Ureter (tissue), 1 donor: Measurements from ENCODE around the gene APCDD1L. TPM values are rescaled to one million over a fixed set of nuclear protein-coding genes. Genes with fewer than 3 reads are reported as not detected.

Experiments
- DNase-seq: peaks from one replicate; pipeline ENCODE4 v3.0.0-alpha.2; 2020; ENCODE audit warnings: low spot score
- total RNA-seq: library from RNA; stranded (reverse); gene quantifications from one replicate; pipeline ENCODE4 v1.2.4, GENCODE V29; 2023
- donor health status: DM: yes; HTN: yes; CAD: no.

The APCDD1L gene
- total RNA-seq, 1 donor from 2014 or later = 2.3 TPM

DNA sequence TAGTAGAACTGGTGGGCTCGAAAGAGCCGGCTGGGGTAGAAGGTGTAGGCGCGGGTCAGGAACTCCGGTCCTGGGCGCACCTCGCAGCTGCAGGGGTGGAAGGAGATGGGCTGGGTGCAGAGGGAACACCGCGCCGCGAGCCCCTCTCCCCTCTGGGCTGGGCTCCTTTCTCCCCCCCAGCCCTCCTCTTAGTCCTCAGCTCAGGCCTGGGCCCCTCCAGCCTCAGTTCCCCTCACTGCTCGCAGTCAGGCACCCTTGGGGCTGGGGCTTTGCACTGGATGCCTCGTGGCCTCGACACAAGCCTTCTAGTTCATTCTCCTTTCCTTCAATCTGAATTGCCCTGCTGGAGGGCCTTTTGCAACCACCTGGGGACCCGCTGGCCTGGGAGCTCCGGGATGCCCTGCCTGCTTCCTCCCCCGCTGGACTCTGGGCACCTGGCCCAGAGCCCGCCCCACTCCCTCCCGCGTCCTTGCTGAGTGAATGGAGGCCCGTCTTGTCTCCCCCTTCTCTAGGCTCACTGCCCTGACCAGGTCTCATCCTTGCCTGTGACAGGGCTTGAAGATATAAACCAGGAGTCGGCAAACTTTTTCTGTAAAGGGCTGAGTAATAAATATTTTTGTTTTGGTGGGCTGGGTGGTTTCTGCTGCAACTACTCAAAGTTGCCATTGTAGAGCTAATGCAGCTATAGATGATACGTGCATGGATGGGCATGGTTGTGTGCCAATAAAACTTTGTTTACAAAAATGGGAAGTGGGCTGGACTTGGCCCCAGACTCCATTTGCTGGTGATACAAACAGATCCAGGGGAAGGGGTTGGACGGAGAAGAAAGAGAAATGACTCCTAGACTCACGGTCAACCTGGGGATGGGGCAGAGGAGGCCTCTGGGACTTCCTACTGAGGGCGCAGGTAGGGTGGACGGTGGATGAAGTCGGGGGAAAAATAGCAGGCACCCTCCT lies 47.3 kb downstream of the APCDD1L start:
- DNase-seq = no peak

DNA sequence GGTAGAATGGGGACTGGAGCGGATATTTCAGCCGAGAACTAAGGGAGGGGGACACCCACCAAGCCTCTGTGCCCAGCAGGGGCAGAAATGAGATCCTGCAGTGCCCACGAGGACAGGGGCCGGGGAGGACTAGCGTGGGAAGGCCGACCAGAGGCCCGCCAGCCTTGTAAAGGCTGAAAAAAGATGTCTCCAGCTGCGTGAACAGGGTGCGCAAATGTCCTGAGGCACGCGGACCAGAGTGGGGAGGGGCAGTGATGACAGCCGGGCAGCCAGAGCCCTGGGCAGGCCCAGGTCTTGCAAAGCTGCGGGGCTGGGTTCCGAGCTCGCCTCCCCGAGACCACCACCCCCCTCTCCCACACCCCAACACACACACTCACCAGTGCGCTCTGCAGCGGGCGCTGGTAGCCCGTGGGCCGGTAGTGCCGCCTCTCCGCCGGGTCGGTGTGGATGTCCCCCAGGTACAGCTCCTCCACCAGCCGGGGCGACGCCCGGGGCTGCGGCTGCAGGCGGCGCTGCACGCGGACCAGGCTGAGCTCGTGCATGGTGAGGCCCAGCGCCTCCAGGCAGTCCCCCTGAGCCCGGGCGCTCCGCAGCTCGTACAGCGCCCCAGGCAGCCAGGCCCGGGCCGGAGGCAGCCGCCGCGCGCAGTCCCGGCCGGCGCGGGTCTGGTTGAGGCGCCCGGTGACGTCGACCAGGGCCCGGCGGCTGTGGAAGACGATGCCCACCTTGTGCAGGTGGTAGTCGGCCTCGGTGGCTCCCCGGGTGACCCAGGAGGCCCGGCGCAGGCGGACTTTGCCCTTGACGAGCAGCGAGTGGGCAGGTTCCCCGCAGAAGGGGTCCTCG lies 48.2 kb downstream of the APCDD1L start:
- no peak for DNase-seq

DNA sequence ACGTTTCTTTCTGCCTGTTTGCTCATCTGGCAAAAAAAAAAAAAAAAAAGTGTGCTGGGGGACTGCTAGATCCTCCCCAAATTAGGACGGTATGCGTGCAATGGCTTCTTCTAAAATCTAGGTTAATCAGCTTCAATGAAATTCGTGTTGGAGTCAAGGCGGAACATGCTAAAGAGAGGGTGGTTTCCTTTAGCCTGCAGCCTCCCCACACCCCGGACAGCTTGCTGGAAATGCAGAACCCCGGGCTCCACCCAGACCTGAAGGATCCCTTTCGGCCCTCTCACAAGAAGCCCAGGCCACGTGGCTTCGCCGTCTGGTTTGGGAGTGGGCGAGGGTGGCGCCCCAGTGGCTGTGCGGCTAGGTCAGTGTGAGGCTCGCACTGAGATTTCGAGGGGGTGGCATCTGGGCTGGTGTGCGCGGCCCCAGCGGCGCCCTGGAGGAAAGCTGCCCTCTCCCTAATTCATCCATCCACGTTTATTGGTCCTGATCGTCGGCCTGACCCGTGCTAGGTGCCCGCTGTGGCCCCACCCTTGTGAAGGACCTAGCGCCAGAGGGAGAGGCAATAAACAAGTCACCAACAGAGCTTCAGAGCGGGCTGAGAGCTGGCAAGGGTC lies 49.0 kb downstream of the APCDD1L start:
- DNase-seq = no peak

DNA sequence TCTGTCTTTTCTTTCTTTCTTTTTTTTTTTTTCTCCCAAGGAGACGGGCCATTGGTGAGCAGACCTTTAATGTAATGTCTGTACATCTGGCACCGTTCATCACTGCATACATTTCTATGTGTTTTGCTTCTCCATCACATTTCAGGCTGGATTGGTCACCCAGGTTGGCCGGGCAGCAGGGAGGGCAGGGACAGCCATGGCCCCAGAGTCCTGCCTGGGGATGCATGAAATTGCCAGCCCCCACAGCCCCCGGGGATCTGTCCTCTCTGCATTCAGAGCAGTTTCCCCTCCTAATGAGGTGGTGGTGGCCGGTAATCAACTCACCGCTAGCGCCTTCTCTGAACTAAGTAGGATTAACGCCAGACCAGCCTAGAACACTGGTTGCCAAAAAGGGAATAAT lies 50.4 kb downstream of the APCDD1L start:
- no peak for DNase-seq

DNA sequence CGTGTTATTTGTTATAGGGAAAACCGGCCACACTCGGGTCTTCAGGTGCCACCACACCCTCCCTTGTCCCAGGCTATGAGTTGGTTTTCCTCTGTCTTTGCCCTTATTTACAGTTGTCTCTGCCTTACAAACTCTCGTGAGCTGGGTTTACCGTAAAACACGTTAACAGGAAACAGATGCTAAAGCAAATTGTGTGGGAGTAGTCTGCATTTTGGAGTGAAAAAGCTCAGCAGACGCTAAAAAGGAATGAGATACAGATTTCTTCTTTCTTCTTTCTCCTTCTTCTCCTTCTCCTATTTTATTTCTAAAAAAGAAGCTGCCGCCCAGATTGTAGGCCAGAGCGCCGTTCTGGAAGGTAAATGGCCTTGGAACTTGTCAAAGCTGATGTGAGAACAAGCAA lies 51.9 kb downstream of the APCDD1L start:
- DNase-seq = no peak

DNA sequence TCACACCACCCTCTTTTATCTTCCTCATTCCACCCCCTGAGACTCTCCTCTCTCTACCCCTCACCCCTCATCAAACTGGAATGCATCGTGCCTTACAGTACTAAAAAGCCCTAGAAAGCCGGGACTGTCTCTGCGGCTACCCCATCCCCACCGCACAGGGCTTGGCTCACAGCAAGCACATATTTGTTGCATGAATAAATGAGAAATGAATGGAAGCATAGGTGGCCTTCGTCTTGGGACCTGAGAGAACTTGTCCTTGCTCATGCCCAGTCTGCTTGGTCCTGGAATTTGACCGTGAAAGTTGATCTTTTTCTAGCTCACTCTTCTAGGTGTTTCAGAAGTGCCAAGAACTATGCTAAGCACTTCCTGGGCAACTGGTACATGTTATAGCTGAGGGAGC lies 53.3 kb downstream of the APCDD1L start:
- DNase-seq = no peak

DNA sequence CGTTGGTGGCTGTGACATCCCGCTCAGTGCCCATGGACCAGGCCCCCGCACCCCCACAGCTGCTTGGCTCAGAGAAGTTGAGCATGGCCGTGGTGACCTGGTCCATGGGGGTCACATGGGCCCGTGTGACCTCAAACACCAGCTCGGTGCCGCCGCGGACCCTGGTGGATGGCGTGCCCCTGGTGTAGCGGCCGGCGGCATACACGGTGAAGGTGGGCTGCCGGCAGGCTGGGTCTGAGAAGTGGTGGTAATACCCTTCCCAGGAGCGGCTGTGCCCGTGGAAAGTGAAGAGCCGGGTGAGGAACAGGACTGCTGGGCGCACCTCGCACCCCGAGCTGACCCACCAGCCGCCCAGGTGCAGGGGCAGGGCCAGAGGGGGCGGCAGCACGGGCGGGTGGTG lies 54.1 kb downstream of the APCDD1L start:
- DNase-seq = no peak

DNA sequence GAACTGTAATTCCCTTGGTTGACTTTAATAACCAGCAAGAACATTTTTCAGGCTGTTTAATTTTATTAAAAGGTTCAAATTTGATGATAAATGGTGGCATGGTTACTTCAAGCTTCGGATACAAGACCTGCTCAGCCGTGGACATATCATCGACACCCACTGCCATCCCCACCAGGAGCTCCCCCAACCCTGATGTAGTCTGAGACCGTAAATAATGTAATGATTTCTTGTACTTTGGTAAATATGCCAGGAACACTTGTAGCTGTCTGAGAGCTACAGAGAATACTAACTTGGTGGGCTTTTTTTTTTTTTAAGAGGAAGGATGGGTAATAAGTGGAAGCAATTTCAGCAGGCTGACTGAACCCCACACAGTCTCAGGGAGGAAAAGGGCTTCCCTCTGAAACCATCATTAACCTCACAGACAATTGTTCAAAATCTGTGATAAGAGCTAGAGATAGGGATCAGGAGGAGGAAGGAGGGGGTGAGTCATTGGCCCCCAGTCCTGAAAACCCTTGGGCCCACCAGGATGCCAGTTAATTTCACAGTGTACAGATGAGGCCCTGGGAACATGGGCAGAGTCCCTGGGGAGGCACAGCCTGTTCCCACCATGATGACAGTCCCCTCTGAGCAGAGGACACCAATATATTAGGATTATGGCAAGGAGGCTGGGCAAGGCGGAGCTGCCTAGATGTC lies 56.0 kb downstream of the APCDD1L start:
- no peak for DNase-seq

DNA sequence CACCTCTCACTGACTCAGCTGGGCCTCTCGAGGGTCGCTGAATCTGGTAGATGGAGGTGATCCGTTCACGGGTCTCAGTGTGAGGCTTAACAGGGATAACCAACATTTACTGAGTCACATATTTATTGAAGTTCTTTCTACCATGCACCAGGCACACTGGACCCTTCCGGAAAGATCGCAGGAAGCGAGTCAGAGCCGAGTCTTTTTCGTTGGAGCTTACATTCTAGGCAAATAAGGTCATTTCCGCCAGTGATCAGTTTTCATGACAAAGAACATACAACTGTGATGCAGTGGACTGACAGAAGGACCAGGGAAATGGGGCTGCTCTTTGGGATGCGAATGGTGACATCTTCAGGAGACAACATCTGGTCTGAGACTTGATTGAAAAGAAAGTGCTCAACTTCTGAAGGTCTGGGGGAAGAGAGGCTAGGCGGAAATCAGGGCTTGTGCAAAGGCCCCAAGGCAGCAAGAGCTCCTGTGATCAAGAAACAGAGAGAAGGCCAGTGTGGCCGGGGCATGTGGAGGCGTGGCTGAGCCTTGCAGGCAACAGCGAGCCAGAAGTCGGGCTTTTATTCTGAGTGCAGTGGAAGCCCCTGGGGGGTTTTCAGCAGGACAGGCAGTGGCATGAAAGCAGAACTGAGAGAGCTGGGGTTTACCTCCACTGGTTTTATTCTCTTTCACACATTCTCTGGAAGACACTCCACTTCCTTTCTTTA lies 56.7 kb downstream of the APCDD1L start:
- DNase-seq = no peak

DNA sequence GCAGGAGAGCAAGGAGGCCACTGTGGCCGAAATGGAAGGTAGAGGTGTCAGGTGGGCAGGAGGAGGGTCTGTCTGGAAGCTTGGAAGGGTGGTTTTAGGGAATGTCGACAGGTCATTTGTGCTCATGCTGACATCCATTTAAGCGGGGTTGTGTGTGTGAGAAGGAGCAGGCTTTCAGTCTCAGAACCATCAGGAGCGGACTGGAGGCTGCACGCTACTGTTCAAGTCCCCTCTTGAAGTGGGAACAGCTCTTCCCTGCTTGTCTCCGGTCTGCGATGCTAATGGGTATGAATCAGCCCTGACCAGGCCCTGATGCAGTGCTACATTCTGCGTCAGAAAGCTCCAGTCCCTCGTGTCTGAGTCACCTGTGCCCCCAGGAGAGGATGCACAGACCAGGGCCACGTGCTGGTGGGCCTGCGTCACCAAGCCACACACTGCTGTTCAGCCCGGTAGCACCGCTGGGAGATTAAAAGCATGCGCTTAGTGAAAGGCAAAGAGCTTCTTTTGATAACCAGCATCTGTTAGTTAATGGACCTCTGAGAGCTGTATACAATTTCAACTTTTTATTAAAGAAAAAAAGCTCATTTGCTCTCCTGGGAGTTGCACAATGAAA lies 58.0 kb downstream of the APCDD1L start:
- DNase-seq = no peak

DNA sequence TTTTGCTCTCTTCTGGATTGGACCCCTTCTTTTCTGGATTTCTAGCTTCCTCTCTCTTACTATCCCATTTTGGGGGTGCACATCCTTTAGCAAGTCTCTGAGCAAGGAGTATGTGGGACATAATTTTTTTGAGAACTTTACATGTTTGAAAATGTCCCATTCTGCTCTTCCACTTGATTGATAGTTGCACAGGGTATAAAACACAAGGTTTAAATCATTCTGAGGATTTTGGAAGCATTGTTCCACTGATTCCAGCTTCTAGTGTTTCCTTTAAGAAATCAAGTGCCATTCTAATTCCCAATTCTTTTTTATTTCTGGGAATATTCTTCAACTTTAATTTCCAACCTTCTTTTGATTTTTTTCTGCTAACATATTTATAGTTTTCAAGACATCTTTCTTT lies 60.7 kb downstream of the APCDD1L start:
- no peak for DNase-seq

DNA sequence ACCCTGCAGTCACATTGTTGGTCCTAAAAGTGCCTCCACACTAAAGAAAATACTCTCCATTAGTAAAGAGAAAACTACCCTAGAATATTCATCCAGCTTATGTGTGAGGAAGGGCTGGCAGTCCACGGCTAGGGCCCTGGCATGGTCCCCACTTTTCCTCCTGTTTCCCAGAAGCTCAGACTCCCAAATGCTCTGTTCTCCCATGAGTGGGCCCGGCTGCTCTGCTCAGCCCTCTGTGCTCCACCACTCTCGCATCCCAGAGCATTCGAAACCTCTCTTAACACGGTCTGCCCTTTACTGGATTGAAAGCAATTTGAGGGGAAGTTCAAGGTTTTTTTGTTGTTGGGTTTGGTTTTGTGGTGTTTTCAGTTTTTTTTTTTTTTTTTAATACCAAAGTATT lies 61.8 kb downstream of the APCDD1L start:
- DNase-seq = no peak

DNA sequence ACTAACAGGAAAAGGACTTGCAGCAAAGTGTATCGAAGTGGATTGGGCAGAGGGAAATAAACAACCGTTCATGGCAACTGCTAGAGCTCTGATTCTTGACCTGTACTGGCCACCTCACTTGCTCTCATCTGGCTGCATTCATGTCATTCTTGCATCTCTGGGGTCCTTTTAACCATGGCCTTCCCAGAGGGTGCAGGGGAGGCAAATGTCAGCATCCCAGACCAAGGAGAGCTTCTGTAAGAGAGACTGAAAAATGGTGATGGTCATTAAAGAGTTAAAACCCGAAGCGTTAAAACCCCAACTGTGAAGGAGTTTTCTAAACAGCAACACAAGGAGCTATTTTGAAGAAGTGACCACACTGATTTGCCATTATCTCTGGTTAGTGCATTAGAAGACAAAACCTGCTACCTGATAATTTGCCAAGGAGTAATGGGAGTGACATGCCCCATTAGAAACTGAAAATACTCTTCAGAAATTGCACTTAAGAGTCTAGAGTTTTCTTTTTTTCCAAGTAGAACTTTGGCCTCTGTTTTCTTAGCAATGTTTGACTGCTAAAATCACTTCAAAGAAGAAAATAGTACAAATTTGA lies 62.4 kb downstream of the APCDD1L start:
- no peak for DNase-seq

DNA sequence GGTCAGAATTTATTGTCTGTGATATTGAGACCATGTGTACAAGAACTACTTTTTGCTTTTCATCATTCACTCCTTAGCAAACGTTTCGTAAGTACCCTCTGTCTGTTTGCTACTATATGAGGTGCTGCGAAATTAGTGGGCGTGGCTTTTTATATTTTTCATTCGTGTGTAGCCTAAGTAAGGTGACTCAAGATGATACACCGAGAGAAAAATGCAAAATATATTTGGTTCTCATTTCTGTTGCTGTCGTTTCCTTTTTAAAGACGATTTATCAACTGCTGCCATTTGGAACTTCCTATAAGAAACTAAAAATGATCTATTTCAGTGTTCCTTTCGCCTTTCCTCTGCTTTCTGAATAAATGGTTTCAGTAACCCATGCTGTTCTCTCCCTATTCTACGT lies 64.9 kb downstream of the APCDD1L start:
- no peak for DNase-seq

DNA sequence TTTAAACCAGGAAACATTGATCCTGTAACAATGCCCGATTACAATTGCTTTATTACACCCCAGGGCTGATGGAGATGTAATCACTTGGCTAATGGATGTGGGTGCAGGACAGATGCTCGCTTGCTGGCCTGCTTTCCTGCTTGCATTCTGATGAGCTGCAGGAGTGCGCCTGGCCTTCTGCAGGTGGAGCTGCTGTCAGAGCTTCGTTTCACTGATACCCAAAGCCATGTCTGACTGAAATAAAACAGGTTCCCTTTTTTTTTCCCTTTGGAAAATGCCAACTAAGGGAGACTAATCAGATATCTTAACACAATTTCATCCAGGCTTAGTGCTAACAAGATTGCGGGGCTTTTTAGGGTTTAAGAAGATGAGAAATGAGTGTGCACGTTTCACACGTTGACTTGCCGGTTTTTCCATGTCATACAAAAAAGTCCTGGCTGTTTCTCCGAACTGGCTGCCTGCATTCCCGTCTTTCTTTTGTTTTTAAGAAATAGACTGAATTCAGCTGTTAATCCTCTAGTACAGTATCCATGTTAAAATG lies 65.4 kb downstream of the APCDD1L start:
- no peak for DNase-seq

DNA sequence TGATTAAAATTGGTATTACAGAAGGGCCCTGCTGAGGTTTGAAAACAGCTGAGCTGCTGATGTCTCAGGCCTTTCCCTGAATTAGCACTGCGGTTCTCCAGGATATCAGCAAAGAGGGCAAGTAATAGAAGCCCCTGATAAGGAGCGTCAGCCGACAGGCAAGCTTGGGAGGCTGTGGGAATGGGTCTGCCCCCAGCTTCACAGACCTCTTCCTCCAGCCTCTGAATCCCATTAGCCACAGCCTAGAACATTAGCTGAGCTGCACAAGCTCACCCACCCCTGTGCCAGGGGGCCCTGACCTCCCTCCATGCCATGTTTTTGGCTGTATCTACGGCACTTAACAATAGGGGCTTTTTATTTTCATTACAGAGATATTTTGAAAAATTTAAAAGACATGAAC lies 66.2 kb downstream of the APCDD1L start:
- DNase-seq = no peak

DNA sequence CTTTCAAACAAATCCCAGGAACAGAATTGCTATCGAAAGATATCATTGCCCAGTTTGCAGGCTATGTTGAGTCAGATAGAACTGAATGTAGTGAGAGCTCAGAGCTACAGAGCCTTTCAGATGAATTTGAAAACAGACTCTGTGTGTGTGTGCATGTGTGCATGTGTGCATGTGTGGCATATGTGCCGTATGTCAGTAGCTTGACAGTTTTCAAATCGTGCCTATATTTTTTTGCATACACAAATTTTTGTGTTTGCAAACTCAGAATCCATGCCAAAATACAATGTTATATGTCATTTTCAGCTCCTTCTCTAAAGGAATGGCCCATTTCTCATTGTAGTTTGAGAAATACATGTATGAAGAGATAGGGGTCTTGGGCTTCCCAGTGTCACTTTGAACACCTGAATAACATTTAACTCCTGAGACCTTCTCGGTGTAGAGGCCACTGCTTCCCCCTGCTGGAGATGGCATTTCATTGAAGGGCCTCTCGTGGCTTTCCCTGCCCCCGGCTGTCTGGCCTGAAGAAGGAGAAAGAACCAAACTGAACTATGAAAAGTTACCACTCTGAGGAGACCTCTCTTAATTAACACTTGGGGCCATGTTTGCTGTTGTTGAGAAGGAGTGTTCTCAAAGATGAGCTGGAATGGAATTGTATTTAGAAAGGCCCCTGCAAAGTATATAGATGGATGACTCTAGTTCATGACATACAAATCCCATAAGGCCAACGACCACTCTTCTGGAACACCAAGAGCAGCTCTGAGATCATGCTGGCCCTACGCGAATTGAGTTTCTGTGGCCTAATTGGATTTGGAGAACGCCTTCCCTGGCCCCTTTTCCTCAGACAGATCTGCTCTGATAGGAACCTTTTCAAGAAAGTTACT lies 67.4 kb downstream of the APCDD1L start:
- no peak for DNase-seq

DNA sequence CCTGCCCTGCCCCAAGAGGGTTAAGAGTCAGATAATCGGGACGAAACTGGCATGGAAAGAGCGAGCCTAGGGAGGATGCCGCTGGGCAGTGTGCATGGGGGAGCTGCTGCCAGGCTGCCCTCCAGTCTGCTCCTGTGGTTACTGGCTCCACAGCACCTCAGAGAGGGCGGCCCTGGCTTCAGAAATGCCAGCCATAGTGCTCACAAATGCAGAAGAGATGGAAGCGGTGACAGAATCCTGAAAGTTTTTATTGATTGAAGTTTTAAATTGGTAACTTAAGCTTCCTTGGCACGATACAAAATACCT lies 68.3 kb downstream of the APCDD1L start:
- no peak for DNase-seq

DNA sequence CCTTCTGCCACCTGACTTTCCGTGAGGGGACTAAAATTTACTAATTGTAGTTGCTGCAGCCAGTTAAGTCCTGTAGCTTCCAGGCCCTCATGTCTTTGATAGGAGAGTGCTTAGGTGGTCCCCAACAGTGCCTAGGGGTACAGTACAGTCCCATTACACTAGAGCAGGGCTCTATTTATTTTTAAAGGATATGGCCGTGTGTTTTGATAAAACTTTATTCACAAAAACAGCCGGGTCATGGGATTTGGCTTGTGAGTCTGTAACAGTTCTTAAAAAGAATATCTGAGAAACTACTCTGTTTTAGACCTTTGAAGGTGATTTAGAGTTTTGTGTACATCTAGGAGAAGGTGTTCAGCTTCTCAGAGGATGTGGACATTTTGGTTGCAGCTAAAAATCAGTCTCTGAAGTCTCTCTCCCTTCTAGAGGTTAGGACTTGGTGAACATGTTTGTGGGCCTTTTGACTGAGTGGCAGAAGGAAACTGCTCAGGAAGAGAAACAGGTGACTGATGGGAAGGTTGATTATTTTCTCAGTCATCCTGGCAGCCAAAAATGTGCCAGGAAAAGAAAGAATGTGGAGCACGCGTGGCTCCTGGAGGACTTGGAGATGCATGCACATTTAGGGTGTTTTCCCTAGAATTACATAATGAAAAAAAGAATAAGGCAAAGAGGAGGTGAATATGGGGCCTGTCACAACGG lies 68.8 kb downstream of the APCDD1L start:
- DNase-seq = no peak
